Peyer's patch (tissue), 4 donors: ENCODE data around the gene SSRP1. TPM values are rescaled to one million over a fixed set of nuclear protein-coding genes. Genes with fewer than 3 reads are reported as not detected.
"Not testable (repeated sequence)": the region's sequence is repeated elsewhere in the genome, so short reads cannot be mapped to it uniquely, and the experiment has no call there.

Source experiments
- DNase-seq, 3 donors: peaks; one replicate each; pipeline ENCODE4 v3.0.0-alpha.2; 2017 to 2019
- H3K27ac ChIP-seq, 4 donors: fragments of 200-600 bp; sonication (generic); one replicate each; pipeline ENCODE4 v1.5.1; 2016 to 2019
- H3K27me3 ChIP-seq, 2 donors: fragments of 200-600 bp; sonication (generic); one replicate each; pipeline ENCODE4 v1.5.1; 2019
- H3K36me3 ChIP-seq, 3 donors: fragments of 200-600 bp; sonication (generic); one replicate each; pipeline ENCODE4 v1.5.1; 2016 to 2019
- H3K4me1 ChIP-seq, 4 donors: fragments of 200-600 bp; sonication (generic); one replicate each; pipeline ENCODE4 v1.5.1; 2016 to 2019
- H3K4me3 ChIP-seq, 4 donors: fragments of 200-600 bp; sonication (generic); 1 replicate in 3 of 4; 2 replicates in 1 of 4; pipeline ENCODE4 v1.5.1; 2016 to 2019; ENCODE audit warnings: mild to moderate bottlenecking in 1 of 4
- H3K9me3 ChIP-seq, 4 donors: fragments of 200-600 bp; sonication (generic); one replicate each; pipeline ENCODE4 v1.5.1; 2016 to 2019; ENCODE audit warnings: mild to moderate bottlenecking in 1 of 4
- POLR2A ChIP-seq, 2 donors: fragments of 450-650 bp; IDR thresholded peaks; one replicate each; pipeline ENCODE4 v1.5.1; 2017; ENCODE audit warnings: antibody characterized with exemption in 2 of 2, mild to moderate bottlenecking in 2 of 2, moderate library complexity in 2 of 2
- total RNA-seq, 4 donors: library from RNA; depleted of rRNA; stranded (reverse); fragments of >200 nt; gene quantifications; one replicate each; pipeline ENCODE4 v1.1.0, GENCODE V29; 2016
- TF ChIP-seq, protein P1 (sequence below), 6 experiments: fragments of 450-650 bp in 4 of 6; fragments of 200-600 bp in 2 of 6; sonication (generic) in 1 of 6; IDR thresholded peaks; one replicate each; pipeline ENCODE4 v1.5.1; 2017 to 2019; ENCODE audit warnings: antibody characterized with exemption in 6 of 6, mild to moderate bottlenecking in 3 of 6, moderate library complexity in 1 of 6

SSRP1 gene
- total RNA-seq, 4 donors from 2014 or later: 39.9 to 106 (median 50.6) TPM

DNA sequence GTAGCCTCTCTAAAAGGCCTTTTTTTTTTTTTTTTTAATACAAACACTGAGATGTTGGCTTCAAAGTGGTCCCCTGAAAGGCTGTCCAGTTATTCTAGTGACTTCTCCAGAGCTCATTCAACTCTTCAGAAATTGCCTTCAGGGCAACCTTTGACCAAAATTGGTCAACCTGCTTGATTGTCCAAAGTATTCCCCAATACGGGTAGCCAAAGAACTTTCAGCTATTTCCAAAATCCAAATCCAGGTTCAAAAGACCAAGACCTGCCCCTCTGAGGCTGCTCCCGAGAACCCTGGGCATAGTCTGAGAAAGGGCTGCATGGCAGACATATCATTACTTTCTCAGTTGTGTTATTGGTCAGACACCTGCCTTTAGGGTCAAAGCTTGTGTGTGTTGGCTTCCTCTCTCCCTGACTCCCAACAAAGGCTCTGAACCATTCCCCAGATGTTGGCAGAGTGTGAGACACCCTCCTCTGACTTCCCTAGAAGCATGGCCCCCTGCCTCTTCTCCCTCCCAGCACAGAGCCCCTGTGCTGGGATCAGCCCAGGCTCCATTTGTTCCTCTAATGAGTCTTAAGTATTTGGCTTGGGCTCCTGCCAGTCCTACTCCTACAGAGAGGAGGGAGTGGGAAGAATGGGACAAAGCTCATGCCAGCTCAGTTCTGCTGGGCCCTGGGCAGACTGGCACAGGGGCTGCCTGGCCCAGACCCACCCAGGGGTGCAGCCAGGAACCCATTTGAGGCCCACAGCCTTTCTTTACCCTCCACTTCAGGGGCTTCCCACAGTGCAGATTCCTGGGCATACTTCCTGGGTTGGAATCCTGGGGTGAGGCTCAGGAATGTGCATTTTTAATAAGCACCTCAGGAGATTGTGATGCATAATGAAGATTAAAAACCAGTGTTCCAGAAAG is 41.2 kb downstream of the SSRP1 start:
- H3K4me1 ChIP-seq: no peaks in the 10 kb centered on the region
- H3K9me3 ChIP-seq: peaks cover 0 to 6% (median 2%) of the 10 kb centered on the region in 4 donors
- no peak overlapping the region for H3K27ac ChIP-seq
- no peaks in the 10 kb centered on the region for H3K27me3 ChIP-seq
- TF ChIP-seq, protein P1, sequence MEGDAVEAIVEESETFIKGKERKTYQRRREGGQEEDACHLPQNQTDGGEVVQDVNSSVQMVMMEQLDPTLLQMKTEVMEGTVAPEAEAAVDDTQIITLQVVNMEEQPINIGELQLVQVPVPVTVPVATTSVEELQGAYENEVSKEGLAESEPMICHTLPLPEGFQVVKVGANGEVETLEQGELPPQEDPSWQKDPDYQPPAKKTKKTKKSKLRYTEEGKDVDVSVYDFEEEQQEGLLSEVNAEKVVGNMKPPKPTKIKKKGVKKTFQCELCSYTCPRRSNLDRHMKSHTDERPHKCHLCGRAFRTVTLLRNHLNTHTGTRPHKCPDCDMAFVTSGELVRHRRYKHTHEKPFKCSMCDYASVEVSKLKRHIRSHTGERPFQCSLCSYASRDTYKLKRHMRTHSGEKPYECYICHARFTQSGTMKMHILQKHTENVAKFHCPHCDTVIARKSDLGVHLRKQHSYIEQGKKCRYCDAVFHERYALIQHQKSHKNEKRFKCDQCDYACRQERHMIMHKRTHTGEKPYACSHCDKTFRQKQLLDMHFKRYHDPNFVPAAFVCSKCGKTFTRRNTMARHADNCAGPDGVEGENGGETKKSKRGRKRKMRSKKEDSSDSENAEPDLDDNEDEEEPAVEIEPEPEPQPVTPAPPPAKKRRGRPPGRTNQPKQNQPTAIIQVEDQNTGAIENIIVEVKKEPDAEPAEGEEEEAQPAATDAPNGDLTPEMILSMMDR (IDR thresholded peaks at IDR 0.05): no peak
- TF ChIP-seq POLR2A (IDR thresholded peaks at IDR 0.05): no peak
- H3K36me3 ChIP-seq: peaks cover 0 to 14% (median under 1%) of the 10 kb centered on the region in 3 donors
- no peak for DNase-seq
- H3K4me3 ChIP-seq: no peak overlapping the region

DNA sequence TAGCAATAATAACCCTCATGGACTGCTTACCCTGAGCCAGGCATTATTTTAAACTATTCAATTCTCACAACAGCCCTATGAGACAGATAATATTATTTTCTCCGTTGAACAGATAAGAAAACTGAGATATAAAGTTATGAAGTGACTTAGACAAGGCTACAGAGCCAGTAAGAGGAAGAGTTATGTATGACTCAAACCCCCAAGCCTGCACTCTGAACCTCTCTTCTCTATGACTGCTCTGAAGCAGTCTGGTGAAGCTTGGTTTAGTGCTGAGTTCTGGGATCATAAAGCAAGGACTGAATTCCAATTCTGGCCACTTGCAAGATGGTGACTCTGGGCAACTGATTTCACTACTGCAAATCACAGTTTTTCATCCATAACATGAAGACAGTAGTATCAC is 45.4 kb downstream of the SSRP1 start:
- Histone ChIP-seq H3K9me3 (no peaks in the 10 kb centered on the region), H3K4me1 (peaks cover 0 to 10% (median 0%) of the 10 kb centered on the region in 4 donors), H3K27ac (peak overlapping the region in 1 of 4 donors; percentile 12), H3K36me3 (no peaks in the 10 kb centered on the region), H3K4me3 (no peak overlapping the region), H3K27me3 (no peaks in the 10 kb centered on the region)
- TF ChIP-seq, protein P1 (IDR thresholded peaks at IDR 0.05): no peak
- TF ChIP-seq POLR2A (IDR thresholded peaks at IDR 0.05): no peak
- DNase-seq: no peak

DNA sequence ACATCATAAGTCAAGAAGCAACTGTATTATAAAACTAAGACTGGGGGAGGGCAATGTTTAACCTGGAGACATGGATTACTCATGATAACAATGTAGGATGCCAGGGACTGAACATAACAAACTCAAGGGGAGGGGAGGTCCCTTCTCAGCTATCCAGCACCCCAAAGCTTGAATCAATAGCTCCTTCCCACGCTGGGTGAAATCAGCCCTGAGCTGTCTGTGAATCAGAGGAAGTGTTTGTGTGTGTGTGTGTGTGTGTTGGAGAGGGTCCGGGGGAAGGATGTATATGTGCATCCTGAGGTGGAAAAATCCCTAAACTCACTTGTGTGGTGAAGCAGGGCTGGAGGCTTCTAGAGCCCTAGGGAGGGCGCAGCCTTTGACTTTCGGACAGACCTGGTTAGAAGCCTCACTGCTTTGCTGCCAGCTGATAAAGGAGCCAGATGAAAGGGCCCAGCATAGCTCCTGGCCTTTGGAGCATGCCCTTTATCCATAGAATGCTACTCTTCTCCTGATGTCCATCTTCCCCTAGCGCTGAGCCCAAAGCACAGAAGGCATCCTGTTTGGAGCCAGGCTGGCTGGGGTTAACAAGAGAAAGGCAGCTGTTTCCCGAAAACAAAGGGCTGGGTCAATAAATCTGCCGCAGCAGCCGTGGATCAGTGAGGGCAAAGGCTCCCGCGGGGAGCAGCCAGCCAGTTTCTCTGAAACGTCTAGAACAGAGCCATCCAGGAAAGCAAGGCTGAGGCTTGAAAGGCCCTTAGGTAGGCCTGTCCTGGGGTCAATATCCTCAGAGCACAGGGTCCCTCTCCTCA is 46.7 kb downstream of the SSRP1 start:
- H3K4me3 ChIP-seq: no peak overlapping the region
- H3K27me3 ChIP-seq: no peaks in the 10 kb centered on the region
- no peaks in the 10 kb centered on the region for H3K9me3 ChIP-seq
- H3K4me1 ChIP-seq: peaks cover 0 to 10% (median 0%) of the 10 kb centered on the region in 4 donors
- TF ChIP-seq, protein P1 (IDR thresholded peaks at IDR 0.05): no peak
- TF ChIP-seq POLR2A (IDR thresholded peaks at IDR 0.05): no peak
- H3K36me3 ChIP-seq: no peaks in the 10 kb centered on the region
- no peak for DNase-seq
- peak overlapping the region in 1 of 4 donors; percentile 35 for H3K27ac ChIP-seq

DNA sequence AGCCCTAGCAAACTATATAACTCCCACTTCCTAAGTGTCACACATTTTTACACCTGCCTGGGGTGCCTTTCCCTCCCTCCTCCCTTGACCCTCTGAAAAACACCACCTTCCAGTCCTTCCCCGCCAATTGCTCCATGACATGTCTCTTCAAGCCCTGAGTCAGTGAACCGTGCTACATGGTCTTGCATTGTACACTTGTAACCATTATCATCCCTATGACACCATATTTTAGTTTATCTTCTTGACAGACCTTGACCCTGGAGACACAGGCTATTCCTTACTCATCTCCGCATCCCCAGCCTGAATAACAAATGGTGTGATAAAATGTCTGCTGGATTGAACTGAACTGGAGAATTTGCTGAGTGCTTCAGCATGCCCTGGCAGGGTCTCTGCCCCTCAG is 47.8 kb downstream of the SSRP1 start:
- no peak for TF ChIP-seq POLR2A (IDR thresholded peaks at IDR 0.05)
- no peaks in the 10 kb centered on the region for H3K36me3 ChIP-seq
- H3K4me3 ChIP-seq: no peak overlapping the region
- H3K27ac ChIP-seq: no peak overlapping the region
- H3K27me3 ChIP-seq: no peaks in the 10 kb centered on the region
- H3K4me1 ChIP-seq: peaks cover 0 to 10% (median 0%) of the 10 kb centered on the region in 4 donors
- no peaks in the 10 kb centered on the region for H3K9me3 ChIP-seq
- DNase-seq: no peak

- no peak for TF ChIP-seq POLR2A (IDR thresholded peaks at IDR 0.05)
- TF ChIP-seq, protein P1 (IDR thresholded peaks at IDR 0.05): no peak
- H3K27me3 ChIP-seq: no peaks in the 10 kb centered on the region
- DNase-seq: no peak
- peaks cover 0 to 1% (median 0%) of the 10 kb centered on the region in 4 donors for H3K4me1 ChIP-seq
- no peaks in the 10 kb centered on the region for H3K36me3 ChIP-seq
- H3K9me3 ChIP-seq: no peaks in the 10 kb centered on the region
- no peak overlapping the region for H3K27ac ChIP-seq
- H3K4me3 ChIP-seq: no peak overlapping the region
These were observed 52.3 kb downstream of the SSRP1 start for GRCh38 chr11:57283231-57283990.

- not testable (repeated sequence) for H3K4me1 ChIP-seq, H3K9me3 ChIP-seq, H3K4me3 ChIP-seq, H3K27ac ChIP-seq, DNase-seq, H3K36me3 ChIP-seq, H3K27me3 ChIP-seq
These were observed 54.1 kb downstream of the SSRP1 start for GRCh38 chr11:57281546-57281945.
